Heart right ventricle (tissue), 16 donors: Measurements from ENCODE around the gene ULK4. TPM values are rescaled to one million over a fixed set of nuclear protein-coding genes. Genes with fewer than 3 reads are reported as not detected.

Experiments
- ATAC-seq, 8 donors: fragments of 200-7000 bp; cut with Tn5 transposase; one replicate each; pipeline ENCODE4 v1.9.1; 2020; ENCODE audit warnings: mild to moderate bottlenecking in 8 of 8, moderate library complexity in 8 of 8, moderate number of reproducible peaks in 1 of 8
- DNase-seq, 2 donors: peaks; one replicate each; pipeline ENCODE4 v3.0.0-alpha.2; 2020
- H3K27ac ChIP-seq, 10 donors: fragments of 200-600 bp; sonication (generic) in 2 of 10; one replicate each; pipeline versions ENCODE4 v1.5.0 to v1.8.0; 2020 to 2022; ENCODE audit warnings: mild to moderate bottlenecking in 3 of 10
- H3K27me3 ChIP-seq, 7 donors: fragments of 200-600 bp; one replicate each; pipeline ENCODE4 v1.8.0; 2021 to 2022; ENCODE audit warnings: mild to moderate bottlenecking in 2 of 7
- H3K36me3 ChIP-seq, 9 donors: fragments of 200-600 bp; sonication (generic) in 1 of 9; one replicate each; pipeline versions ENCODE4 v1.5.0 to v1.8.0; 2020 to 2022; ENCODE audit warnings: mild to moderate bottlenecking in 2 of 9
- H3K4me1 ChIP-seq, 9 donors: fragments of 200-600 bp; sonication (generic) in 1 of 9; one replicate each; pipeline versions ENCODE4 v1.5.0 to v1.8.0; 2020 to 2022; ENCODE audit warnings: mild to moderate bottlenecking in 4 of 9
- H3K4me3 ChIP-seq, 10 donors: fragments of 200-600 bp; sonication (generic) in 2 of 10; one replicate each; pipeline versions ENCODE4 v1.5.0 to v1.8.0; 2020 to 2022; ENCODE audit warnings: mild to moderate bottlenecking in 7 of 10, moderate library complexity in 2 of 10
- H3K9me3 ChIP-seq, 11 donors: fragments of 200-600 bp in 10 of 11; sonication (generic) in 2 of 11; one replicate each; pipeline versions ENCODE4 v1.5.0 to v1.8.0; 2013 to 2022; ENCODE audit warnings: mild to moderate bottlenecking in 2 of 11, control low read depth in 1 of 11, moderate library complexity in 1 of 11
- WGBS, 2 donors: extraction: QIAGEN DNeasy Blood & Tissue Kit; methylation state at CpG; one replicate each; pipeline ENCODE4 v1.1.7; 2013; ENCODE audit warnings: inconsistent platforms in 1 of 2; 5-methylcytosine and 5-hydroxymethylcytosine counted together
- intact Hi-C, 10 donors: fragments of 100-400 bp; cut with DNase I; formaldehyde crosslinking; loops; one replicate each; pipeline versions ENCODE4 v1.11.1 to v1.14.2; 2022
- polyA plus RNA-seq, 2 donors: library from polyadenylated mRNA; stranded (reverse); fragments of 200-250 nt; gene quantifications; one replicate each; pipeline ENCODE4 v1.2.3, GENCODE V29; 2013
- total RNA-seq, 10 donors: library from RNA; stranded (reverse); fragmentation: NEBNext Ultra II Directional in 3 of 10; extraction: Animal tissue kit (Norgen Biotek cat#: 25700) in 3 of 10; gene quantifications; one replicate each; pipeline versions ENCODE4 v1.2.1 to v1.2.4, GENCODE V29; 2021 to 2023
- TF ChIP-seq, protein P1 (sequence below), 9 donors: fragments of 200-600 bp; sonication (generic) in 2 of 9; IDR thresholded peaks; one replicate each; pipeline versions ENCODE4 v1.5.0 to v1.8.0; 2021 to 2022; ENCODE audit warnings: antibody characterized with exemption in 9 of 9, mild to moderate bottlenecking in 5 of 9, moderate library complexity in 1 of 9
- donor health status: Arrhythmogenic right ventricular cardiomyopathy.
- donor health status: ischemic (EF 13 %, LVEDD 7.1; RV severe dilation, severe dysfunction).
- donor health status: healthy with polysubstance abuse.
- donor health status: DM: no; HTN: yes; CAD: no.
- donor health status: DM: no; HTN: no; CAD: no.
- donor health status: ischemic (EF 25% LVEDD 6.9; RV normal size, moderate dysfunction).
- donor health status: ischemic (EF 25% LVEDD 5.7; RV mildly dilated, moderate dysfunction).
- donor health status: healthy.
- donor health status: DM: yes; HTN: yes; CAD: no.
- donor health status: Ischemic cardiomyopathy.
- donor health status: ischemic (EF 35%, LVEDD 5.7; RV mildly dilated, moderate dysfunction).
- donor health status: nonischemic (EF 11% LVEDD 7.7; RV severe dilation, severe dysfunction).
- donor health status: DM: yes; HTN: yes; CAD: no.
- donor health status: PGD.
- donor health status: ischemic (EF 29% LVEDD 5.4; RV normal size, mild dysfunction).
- donor health status: nonischemic (EF 23%, LVEDD 6.1; RV moderate dilation, normal function).

The ULK4 gene
- total and polyA plus RNA-seq, 12 donors: 1.4 to 11.4 (median 2.6) TPM

DNA sequence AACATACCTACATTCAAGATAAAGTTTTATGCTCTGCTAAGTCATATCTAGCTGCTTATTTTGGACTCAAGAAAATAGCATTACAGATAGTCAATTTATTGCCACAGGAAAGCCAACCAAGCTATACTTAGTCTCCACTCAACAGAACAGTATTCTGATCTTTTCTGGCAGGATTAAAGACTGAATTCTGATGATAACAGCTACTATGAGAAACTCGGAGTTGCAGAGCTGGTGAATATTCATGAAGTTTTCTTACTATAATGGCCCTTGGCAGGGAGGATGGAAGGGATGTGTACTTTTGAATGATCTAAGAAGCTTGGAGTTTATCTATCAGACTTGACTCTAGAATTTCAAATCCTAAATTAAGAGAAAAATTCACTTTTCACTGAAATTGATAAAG lies 524.9 kb downstream of the ULK4 start:
- H3K27me3 ChIP-seq: no peaks in the 10 kb centered on the region
- no peaks in the 10 kb centered on the region for H3K4me1 ChIP-seq
- ATAC-seq: no peak
- intact Hi-C loops: no loop called here
- no peaks in the 10 kb centered on the region for H3K36me3 ChIP-seq
- TF ChIP-seq, protein P1, sequence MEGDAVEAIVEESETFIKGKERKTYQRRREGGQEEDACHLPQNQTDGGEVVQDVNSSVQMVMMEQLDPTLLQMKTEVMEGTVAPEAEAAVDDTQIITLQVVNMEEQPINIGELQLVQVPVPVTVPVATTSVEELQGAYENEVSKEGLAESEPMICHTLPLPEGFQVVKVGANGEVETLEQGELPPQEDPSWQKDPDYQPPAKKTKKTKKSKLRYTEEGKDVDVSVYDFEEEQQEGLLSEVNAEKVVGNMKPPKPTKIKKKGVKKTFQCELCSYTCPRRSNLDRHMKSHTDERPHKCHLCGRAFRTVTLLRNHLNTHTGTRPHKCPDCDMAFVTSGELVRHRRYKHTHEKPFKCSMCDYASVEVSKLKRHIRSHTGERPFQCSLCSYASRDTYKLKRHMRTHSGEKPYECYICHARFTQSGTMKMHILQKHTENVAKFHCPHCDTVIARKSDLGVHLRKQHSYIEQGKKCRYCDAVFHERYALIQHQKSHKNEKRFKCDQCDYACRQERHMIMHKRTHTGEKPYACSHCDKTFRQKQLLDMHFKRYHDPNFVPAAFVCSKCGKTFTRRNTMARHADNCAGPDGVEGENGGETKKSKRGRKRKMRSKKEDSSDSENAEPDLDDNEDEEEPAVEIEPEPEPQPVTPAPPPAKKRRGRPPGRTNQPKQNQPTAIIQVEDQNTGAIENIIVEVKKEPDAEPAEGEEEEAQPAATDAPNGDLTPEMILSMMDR (IDR thresholded peaks at IDR 0.05): no peak
- DNase-seq: no peak
- no peak overlapping the region for H3K27ac ChIP-seq
- H3K9me3 ChIP-seq: peaks cover 0 to 19% (median 0%) of the 10 kb centered on the region in 11 donors
- H3K4me3 ChIP-seq: no peak overlapping the region
- 65% methylated on average over 1 of the region's 1 CpG for WGBS, 2 donors

DNA sequence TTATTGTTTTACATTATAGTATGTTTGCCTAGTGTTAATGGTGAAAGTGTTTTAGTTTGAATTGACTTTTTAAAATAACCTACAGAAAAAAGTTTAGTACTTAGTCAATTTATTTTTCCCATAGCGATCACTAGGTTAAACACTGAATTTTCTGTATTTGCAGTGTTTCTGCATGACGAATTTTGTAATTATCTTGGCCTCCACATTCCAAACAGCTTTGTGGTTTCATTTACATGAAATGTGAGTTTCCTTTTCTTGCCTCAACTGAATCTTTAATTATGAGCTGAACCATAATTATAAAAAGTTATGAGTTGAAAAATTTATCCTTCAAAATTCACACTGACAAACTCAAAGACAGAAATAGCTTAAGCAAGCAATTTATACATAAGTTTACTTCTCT lies 527.1 kb downstream of the ULK4 start:
- Histone ChIP-seq H3K9me3 (peaks cover 0 to 10% (median 0%) of the 10 kb centered on the region in 11 donors), H3K27me3 (no peaks in the 10 kb centered on the region), H3K4me1 (no peaks in the 10 kb centered on the region), H3K27ac (no peak overlapping the region), H3K36me3 (no peaks in the 10 kb centered on the region), H3K4me3 (no peak overlapping the region)
- 88 to 92% methylated on average over 2 of the region's 2 CpGs for WGBS, 2 donors
- DNase-seq (no peak), ATAC-seq (no peak)
- intact Hi-C loops: no loop called here
- TF ChIP-seq, protein P1 (IDR thresholded peaks at IDR 0.05): no peak

DNA sequence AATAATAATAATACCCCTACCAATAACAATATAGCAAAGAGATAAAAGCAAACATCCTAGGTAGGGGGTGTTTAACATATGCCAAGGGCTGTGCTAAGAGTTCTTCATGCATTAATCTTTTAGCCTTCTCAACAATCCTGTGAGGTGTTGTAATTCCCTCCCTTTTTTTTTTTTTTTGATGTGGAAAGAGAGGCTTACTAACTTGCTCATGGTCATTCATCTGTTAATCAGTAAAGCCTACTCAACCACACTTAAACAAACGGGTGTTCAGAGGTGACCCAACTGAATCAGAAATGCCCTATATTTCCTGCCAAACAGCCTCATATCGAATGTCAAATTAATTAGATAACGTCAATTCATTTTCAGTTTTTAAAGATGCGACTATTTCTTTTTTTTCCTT lies 530.5 kb downstream of the ULK4 start:
- no peak for DNase-seq
- no peak for ATAC-seq
- H3K4me3 ChIP-seq: no peak overlapping the region
- H3K9me3 ChIP-seq: peaks cover 0 to 30% (median 0%) of the 10 kb centered on the region in 11 donors
- intact Hi-C loops: no loop called here
- no peaks in the 10 kb centered on the region for H3K36me3 ChIP-seq
- WGBS, 2 donors: 86 to 92% methylated on average over 4 of the region's 4 CpGs
- TF ChIP-seq, protein P1 (IDR thresholded peaks at IDR 0.05): no peak
- no peaks in the 10 kb centered on the region for H3K4me1 ChIP-seq
- no peaks in the 10 kb centered on the region for H3K27me3 ChIP-seq
- no peak overlapping the region for H3K27ac ChIP-seq

DNA sequence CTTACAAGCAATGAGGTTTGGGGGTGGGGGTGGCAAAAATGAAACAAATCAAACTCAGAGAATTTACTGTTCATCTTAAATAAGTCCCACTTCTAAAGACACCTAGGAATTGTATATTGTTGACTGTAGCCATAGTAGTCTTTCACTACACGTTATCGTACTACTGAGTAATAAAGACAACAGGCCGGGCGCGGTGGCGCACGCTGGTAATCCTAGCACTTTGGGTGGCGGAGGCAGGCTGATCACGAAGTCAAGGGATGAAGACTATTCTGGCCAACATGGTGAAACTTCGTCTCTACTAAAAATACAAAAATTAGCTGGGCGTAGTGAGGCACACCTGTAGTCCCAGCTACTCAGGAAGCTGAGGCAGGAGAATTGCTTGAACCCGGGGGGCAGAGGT lies 531.0 kb downstream of the ULK4 start:
- no peak for DNase-seq

More for the DNA sequence above, 531.0 kb downstream of the ULK4 start:
- intact Hi-C loops: no loop called here
- Histone ChIP-seq H3K27ac (no peak overlapping the region), H3K36me3 (no peaks in the 10 kb centered on the region), H3K4me3 (no peak overlapping the region), H3K27me3 (no peaks in the 10 kb centered on the region), H3K9me3 (peaks cover 0 to 35% (median 3%) of the 10 kb centered on the region in 11 donors), H3K4me1 (no peaks in the 10 kb centered on the region)
- TF ChIP-seq, protein P1 (IDR thresholded peaks at IDR 0.05): no peak
- no peak for ATAC-seq
- 97 to 98% methylated on average over 12 of the region's 12 CpGs for whole genome bisulfite sequencing, 2 donors
